ENCODE measurements around the gene RNF217.
A peak's percentile ranks its signal among the peaks of the same experiment; 100 is the strongest.

The RNF217 gene

DNA sequence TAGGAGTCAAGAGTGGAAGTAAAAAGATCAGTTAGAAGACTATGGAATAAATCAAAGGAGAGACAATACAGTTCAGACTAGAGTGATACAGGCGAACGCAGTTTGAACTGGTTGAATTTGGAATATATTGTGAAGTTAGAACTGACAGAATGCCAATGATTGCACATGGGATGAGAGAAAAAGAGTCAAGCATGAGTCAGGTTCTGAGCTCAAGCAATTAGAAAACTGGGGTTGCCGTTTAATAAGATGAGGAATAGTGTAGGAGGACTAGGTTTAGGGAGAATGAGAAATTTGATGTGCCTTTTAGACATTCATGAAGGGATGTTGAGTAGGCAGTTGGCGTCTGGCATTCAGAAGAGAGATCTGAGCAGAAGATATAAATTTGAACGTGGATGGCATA lies 8.0 kb downstream of the RNF217 start:
- H3K4me3 ChIP-seq (ENCODE audit: low read length) = no peak overlapping the region
- TF ChIP-seq, protein P1, sequence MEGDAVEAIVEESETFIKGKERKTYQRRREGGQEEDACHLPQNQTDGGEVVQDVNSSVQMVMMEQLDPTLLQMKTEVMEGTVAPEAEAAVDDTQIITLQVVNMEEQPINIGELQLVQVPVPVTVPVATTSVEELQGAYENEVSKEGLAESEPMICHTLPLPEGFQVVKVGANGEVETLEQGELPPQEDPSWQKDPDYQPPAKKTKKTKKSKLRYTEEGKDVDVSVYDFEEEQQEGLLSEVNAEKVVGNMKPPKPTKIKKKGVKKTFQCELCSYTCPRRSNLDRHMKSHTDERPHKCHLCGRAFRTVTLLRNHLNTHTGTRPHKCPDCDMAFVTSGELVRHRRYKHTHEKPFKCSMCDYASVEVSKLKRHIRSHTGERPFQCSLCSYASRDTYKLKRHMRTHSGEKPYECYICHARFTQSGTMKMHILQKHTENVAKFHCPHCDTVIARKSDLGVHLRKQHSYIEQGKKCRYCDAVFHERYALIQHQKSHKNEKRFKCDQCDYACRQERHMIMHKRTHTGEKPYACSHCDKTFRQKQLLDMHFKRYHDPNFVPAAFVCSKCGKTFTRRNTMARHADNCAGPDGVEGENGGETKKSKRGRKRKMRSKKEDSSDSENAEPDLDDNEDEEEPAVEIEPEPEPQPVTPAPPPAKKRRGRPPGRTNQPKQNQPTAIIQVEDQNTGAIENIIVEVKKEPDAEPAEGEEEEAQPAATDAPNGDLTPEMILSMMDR (conservative IDR thresholded peaks at IDR 0.05; ENCODE audit: low read length) = no peak
- peak; percentile 36 for DNase-seq (ENCODE audit: low read depth)

DNA sequence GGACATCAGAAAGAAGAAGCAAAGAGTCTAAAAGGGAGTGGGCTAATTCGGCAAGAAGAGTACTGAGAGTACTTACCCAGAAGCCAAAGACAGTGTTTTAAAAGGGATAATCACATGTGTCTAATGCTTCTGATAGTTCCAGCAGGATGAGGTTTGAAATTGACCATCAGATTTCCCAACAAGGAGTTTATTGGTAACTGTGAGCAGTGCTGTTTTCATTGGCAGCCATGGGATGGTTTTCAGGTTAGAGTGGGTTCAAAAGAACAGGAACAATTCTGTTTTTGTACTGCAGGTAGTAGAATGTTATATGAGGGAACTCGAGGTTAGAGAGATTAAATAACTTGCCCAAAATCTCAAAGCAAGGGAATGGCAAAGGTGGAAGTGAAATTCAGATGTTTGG lies 8.5 kb downstream of the RNF217 start:
- DNase-seq (ENCODE audit: low read depth) = no peak
- TF ChIP-seq, protein P1 (conservative IDR thresholded peaks at IDR 0.05; ENCODE audit: low read length) = no peak
- H3K4me3 ChIP-seq (ENCODE audit: low read length) = no peak overlapping the region

DNA sequence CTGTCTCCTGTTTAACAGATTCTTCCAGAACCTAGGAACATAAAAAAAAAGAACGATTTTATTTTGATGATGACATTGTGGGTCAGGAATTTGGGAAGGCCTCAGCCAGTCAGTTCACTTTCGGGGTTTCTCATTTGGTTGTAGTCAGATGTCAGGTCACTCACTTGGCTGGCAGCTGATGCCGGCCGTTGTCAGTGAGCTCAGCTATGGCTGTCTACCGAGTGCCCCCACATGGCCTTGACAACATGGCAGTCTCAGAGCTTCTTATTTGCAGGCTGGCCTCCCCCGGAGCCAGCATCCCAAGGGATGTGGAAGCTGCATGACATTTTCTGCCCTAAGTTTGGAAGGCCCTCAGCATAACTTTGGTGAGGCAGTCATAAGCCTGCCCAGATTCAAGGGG lies 11.5 kb downstream of the RNF217 start:
- no peak overlapping the region for H3K4me3 ChIP-seq (ENCODE audit: low read length)
- no peak for DNase-seq (ENCODE audit: low read depth)
- TF ChIP-seq, protein P1 (conservative IDR thresholded peaks at IDR 0.05; ENCODE audit: low read length) = no peak

DNA sequence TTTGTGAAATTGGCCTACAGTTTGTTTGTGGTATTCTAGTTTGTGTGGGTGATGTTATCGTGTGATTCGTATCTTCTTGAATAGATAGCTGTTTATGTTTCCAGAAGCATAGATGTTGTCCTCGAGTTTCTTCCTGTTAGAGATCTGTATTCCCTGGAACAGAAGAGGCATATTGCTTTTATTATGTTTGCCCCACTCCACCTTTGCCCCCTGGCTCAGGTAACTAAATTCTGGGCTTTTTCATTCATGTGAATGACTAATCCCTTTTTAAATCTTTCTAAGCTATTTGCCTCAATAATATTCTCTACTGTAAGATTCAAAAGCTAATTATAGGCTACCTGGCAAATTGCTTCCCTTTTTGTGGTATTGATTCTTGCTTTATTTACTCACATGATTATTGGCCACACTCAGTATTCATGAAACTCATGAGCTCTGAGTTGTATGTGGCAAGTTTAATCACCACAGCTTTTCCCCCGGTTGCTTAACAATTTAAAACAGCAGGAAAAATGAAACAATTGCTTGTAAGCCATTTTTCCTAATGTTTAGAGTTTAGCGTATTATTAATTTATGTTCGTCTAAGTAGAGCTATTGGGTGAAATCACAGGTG lies 12.6 kb downstream of the RNF217 start:
- H3K4me3 ChIP-seq (ENCODE audit: low read length) = no peak overlapping the region
- TF ChIP-seq, protein P1 (conservative IDR thresholded peaks at IDR 0.05; ENCODE audit: low read length) = no peak
- no peak for DNase-seq (ENCODE audit: low read depth)

DNA sequence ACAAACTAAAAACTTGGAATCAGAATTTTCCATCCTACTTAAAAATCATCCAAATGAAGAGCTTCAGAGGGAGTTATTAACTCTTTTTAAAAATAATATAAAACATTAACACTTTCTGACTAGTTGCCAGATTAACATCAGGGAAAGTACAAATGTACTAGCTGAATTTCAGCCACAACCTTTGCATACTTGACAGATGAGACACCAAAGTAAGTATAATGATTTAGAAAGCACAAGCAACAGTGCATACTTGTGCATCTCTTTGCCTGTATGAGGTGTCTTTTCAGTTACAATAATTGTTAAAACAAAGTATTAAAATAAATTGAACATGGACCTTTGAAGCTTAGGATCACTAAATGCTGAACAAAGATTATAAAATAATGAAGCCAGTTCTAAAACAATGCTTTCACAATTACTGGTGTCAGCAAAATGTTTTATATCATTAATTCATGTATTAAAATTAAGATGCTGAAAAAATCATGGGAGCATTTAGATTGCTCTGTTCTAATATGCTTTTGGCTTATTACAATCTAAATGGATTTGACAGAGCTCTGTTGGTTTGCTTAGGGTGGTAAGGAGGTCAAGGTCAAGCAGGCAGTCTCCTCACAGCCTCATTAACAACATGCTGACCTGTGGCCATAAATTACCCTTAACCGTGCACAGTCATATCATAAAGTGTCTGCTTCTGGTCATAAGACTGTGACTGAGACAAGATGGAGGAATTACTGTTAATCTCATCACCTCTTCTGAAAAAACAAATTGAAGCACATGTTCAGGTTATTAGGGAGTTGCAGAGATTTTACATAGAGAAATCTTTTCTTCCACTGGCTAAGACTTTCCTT lies 15.1 kb downstream of the RNF217 start:
- peak; percentile 39 for DNase-seq (ENCODE audit: low read depth)
- TF ChIP-seq, protein P1 (conservative IDR thresholded peaks at IDR 0.05; ENCODE audit: low read length) = no peak
- no peak overlapping the region for H3K4me3 ChIP-seq (ENCODE audit: low read length)

DNA sequence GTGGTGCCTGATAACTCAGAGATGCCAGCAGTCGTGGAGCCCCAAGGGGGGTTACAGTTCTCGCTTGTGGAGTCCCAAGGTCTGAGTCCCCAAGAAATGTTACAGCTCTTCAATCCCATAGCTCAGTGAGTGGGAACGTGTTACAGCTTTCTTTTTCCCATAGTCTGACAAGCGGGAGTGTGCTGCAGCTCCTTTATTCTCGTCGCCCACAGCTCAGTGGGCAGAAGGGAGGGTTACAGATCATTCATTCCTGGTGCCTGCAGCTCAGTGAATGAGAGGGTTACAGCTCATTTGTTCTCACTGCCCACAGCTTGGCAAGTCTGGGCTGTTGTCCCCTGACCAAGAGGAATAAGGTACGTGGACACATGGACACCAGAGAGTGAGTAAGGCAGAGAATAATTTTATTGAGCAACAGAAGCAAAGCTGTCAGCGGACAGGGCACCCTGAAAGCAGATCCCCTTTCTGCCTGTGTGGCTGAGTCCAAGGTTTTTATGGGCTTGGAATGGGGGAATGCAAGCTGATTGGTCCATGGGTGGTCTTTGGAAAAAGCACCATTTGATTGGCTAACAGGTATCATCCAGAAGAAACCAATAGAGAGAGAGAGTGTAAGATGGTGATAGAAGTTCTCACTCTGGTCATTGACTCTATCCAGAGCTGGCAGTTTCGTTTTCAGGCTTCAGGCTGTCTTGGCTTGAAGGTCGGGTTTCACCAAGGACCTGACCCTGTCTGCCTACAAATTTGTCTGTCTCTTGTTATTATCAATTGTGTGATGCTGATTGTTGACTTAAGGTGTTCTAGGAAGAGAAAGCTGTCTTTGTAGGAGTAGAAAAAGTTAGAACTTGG lies 16.4 kb downstream of the RNF217 start:
- no peak overlapping the region for H3K4me3 ChIP-seq (ENCODE audit: low read length)
- no peak for DNase-seq (ENCODE audit: low read depth)
- TF ChIP-seq, protein P1 (conservative IDR thresholded peaks at IDR 0.05; ENCODE audit: low read length) = no peak
